NT2/D1 (cell line): ENCODE data around the gene CTXN1.

Experiments
- DNase-seq: peaks from one replicate; pipeline ENCODE4 v3.0.0-alpha.2; 2011; ENCODE audit warnings: low read depth, low spot score
- H3K27me3 ChIP-seq: 2 replicates; pipeline ENCODE4 v1.6.0; 2011; ENCODE audit warnings: mild to moderate bottlenecking; ENCODE audit not compliant: insufficient read length, insufficient read depth
- H3K36me3 ChIP-seq: 2 replicates; pipeline ENCODE4 v1.6.1; 2011; ENCODE audit warnings: mild to moderate bottlenecking, low read length, mixed read lengths; ENCODE audit not compliant: insufficient read depth, insufficient read length
- H3K4me1 ChIP-seq: 2 replicates; pipeline ENCODE4 v1.5.1; 2011; ENCODE audit not compliant: insufficient read depth, insufficient read length
- H3K4me3 ChIP-seq: 2 replicates; pipeline ENCODE4 v1.5.1; 2011; ENCODE audit warnings: low read depth; ENCODE audit not compliant: insufficient read length
- H3K9ac ChIP-seq: 2 replicates; pipeline ENCODE4 v1.6.0; 2011; ENCODE audit warnings: low read depth; ENCODE audit not compliant: insufficient read length
- H3K9me3 ChIP-seq: 2 replicates; pipeline ENCODE4 v1.5.1; 2011; ENCODE audit warnings: mild to moderate bottlenecking, low read length; ENCODE audit not compliant: insufficient read depth
- SUZ12 ChIP-seq: IDR thresholded peaks from 2 replicates; pipeline ENCODE4 v1.6.1; 2011; ENCODE audit not compliant: insufficient read length, insufficient read depth; ENCODE audit errors: extremely low read depth
- YY1 ChIP-seq: IDR thresholded peaks from 2 replicates; pipeline ENCODE4 v1.6.1; 2011; ENCODE audit not compliant: insufficient read length, insufficient read depth
- ZNF274 ChIP-seq: IDR thresholded peaks from 2 replicates; pipeline ENCODE4 v1.6.1; 2011; ENCODE audit warnings: mild to moderate bottlenecking, low read depth, low read length

CTXN1 gene

DNA sequence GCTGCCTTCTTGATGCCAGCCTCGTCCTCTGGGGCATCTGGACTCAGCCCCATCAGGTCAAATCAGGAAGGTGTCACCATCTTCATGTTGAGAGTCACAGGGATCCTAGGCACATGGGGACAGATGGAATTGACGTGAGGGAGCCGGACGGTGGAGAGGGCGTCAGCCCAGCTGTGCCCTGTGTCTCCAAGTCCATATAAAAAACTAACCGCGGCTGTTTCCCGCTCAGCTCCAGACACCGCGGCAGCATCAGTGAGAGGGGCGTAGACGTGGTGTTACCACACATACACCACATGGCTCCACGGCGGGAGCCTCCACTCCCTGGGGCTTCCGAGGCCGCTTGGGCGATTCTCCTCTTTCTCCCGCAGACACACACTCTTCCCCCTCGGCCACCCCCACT lies 46.1 kb downstream of the CTXN1 start:
- TF ChIP-seq ZNF274, result no peak
- TF ChIP-seq YY1, result no peak
- TF ChIP-seq SUZ12, result no peak
- Histone ChIP-seq H3K36me3 (no peaks in the 10 kb centered on the region), H3K9ac (no peak overlapping the region), H3K27me3 (peaks cover 15% of the 10 kb centered on the region), H3K9me3 (no peaks in the 10 kb centered on the region), H3K4me3 (no peak overlapping the region), H3K4me1 (peaks cover 7% of the 10 kb centered on the region)
- DNase-seq, result no peak

DNA sequence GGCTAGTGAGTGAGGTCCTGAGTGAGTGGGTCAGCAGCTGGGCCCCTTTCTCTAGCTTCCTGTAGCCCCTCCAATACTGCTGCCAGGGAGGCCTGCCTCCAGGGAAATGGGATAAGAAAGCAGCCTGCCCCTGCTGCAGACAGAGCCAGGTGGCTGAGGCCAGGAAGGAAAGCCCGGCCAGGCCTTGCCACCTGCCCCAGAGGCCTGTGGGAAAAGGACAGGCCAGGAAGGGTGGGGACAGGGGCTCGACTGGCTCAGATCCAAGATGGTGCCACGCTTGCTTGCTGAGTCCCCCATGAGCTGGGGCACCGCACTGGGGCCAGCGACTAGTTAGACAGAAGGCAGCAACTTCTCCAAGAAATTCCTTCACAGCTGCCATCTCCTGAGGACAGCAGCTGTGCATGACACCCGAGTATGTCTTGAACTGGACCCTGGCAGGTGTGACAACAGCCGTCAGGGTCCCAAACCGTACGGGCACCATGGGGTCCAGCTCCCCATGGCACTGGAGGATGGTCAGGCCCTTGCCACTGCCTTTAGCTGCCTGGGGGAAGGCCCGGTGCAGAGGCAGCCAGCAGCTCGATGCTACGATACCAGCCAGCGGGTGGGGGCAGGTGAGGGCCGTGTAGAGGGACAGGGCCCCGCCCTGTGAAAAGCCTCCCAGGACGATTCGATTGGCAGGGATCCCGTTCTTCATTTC lies 46.7 kb downstream of the CTXN1 start:
- H3K4me3 ChIP-seq, result no peak overlapping the region
- no peak for DNase-seq
- TF ChIP-seq YY1 (no peak), ZNF274 (no peak), SUZ12 (no peak)
- H3K9ac ChIP-seq, result no peak overlapping the region
- H3K36me3 ChIP-seq, result no peaks in the 10 kb centered on the region
- peaks cover 9% of the 10 kb centered on the region for H3K4me1 ChIP-seq
- no peaks in the 10 kb centered on the region for H3K9me3 ChIP-seq
- H3K27me3 ChIP-seq, result peaks cover 21% of the 10 kb centered on the region

DNA sequence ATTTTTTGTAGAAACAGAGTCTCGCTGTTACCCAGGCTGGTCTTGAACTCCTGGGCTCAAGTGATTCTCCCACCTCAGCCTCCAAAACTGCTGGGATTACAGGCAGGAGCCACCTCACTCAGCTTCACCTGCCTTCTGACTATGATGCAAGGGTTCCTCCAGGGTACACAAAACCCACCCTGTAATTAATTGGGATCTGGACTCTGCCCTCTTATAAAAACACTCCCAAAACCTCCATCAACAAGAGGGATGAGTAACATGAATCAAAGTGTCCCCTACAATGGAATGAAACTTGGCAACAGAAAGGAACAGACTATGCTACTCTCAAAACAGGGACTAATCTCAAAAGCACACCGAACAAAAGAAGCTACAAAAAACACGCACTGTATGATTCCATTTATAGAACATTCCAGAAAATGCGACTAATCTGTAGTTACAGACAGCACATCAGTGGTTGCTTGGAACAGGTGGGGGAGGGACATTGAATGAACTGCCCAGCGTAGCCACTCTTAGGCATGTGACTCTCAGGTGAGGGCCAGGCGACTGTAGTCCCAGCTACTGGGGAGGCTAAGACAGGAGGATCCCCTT lies 48.6 kb downstream of the CTXN1 start:
- no peak for DNase-seq
- Histone ChIP-seq H3K27me3 (peaks cover 38% of the 10 kb centered on the region), H3K4me3 (no peak overlapping the region), H3K4me1 (peaks cover 18% of the 10 kb centered on the region), H3K9ac (no peak overlapping the region), H3K36me3 (no peaks in the 10 kb centered on the region), H3K9me3 (no peaks in the 10 kb centered on the region)
- TF ChIP-seq YY1, result no peak

DNA sequence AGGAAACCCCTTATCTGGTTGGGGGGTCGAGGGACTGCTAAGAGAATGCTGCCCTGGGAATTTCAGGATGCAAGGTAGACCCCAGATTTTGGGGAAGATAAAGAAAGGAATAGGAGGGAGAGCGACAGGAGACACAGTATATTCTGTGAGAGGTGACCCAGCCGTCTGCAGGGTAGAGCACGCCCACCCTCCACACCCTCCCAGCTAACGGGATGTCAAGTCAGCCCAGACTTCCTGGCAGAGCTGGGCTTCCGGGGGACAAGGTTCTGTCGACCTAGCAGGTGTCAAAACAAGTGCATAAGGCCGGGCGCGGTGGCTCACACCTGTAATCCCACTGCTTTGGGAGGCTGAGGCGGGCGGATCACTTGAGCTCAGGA lies 51.0 kb downstream of the CTXN1 start:
- Histone ChIP-seq H3K27me3 (peaks cover 38% of the 10 kb centered on the region), H3K9ac (peak overlapping the region; percentile 37), H3K4me3 (peak overlapping the region; percentile 67), H3K4me1 (peaks cover 19% of the 10 kb centered on the region), H3K9me3 (no peaks in the 10 kb centered on the region), H3K36me3 (no peaks in the 10 kb centered on the region)
- no peak for TF ChIP-seq SUZ12
- no peak for TF ChIP-seq YY1
- no peak for TF ChIP-seq ZNF274
- no peak for DNase-seq
